Neural cell (in vitro differentiated cells): Measurements from ENCODE around the gene SNAP29. TPM values are rescaled to one million over a fixed set of nuclear protein-coding genes. Genes with fewer than 3 reads are reported as not detected.

Experiments
- H2AFZ ChIP-seq: fragments of 200-600, 300-800 bp; sonication (generic), shearing (Covaris generic); 2 replicates; pipeline ENCODE4 v1.6.0; 2014; ENCODE audit warnings: low read depth, mild to moderate bottlenecking, antibody characterized with exemption, low read length, moderate library complexity
- H3F3A ChIP-seq: fragments of 200-600 bp; shearing (Covaris generic); 2 replicates; pipeline ENCODE4 v1.6.1; 2016; ENCODE audit warnings: mild to moderate bottlenecking, moderate library complexity, mixed read lengths, antibody characterized with exemption, low read length; ENCODE audit not compliant: insufficient read depth, poor library complexity, severe bottlenecking
- H3K27ac ChIP-seq: fragments of 200-600, 300-800 bp; sonication (generic), shearing (Covaris generic); 2 replicates; pipeline ENCODE4 v1.5.1; 2014; ENCODE audit warnings: mild to moderate bottlenecking, low read length, moderate library complexity
- H3K27me3 ChIP-seq: fragments of 300-800, 200-600 bp; sonication (generic), shearing (Covaris generic); 2 replicates; pipeline ENCODE4 v1.6.0; 2014; ENCODE audit warnings: mild to moderate bottlenecking, low read depth, low read length, moderate library complexity; ENCODE audit not compliant: insufficient read depth
- H3K36me3 ChIP-seq: fragments of 300-800, 200-600 bp; sonication (generic), shearing (Covaris generic); 2 replicates; pipeline ENCODE4 v1.5.1; 2014; ENCODE audit warnings: mild to moderate bottlenecking, antibody characterized with exemption, low read length, moderate library complexity; ENCODE audit not compliant: insufficient read depth
- H3K4me2 ChIP-seq: fragments of 300-800, 200-600 bp; sonication (generic), shearing (Covaris generic); 2 replicates; pipeline ENCODE4 v1.6.0; 2014; ENCODE audit warnings: mild to moderate bottlenecking, low read length
- H3K4me3 ChIP-seq: fragments of 300-800, 200-600 bp; sonication (generic), shearing (Covaris generic); 2 replicates; pipeline ENCODE4 v1.5.1; 2014; ENCODE audit warnings: mild to moderate bottlenecking, low read length, moderate library complexity
- H3K79me2 ChIP-seq: fragments of 200-600 bp; shearing (Covaris generic); replicated peaks from 2 replicates; pipeline ENCODE4 v1.6.0; 2014; ENCODE audit warnings: mild to moderate bottlenecking, low read length, moderate library complexity; ENCODE audit not compliant: insufficient read depth
- H3K9ac ChIP-seq: fragments of 300-800, 200-600 bp; sonication (generic), shearing (Covaris generic); 2 replicates; pipeline ENCODE4 v1.6.1; 2016; ENCODE audit warnings: mild to moderate bottlenecking, low read length, mixed read lengths
- H3K9me2 ChIP-seq: fragments of 200-600 bp; shearing (Covaris generic); 2 replicates; pipeline ENCODE4 v1.6.1; 2016; ENCODE audit warnings: mild to moderate bottlenecking, low read length, mixed read lengths; ENCODE audit not compliant: insufficient read depth
- H3K9me3 ChIP-seq: fragments of 200-600, 300-800 bp; sonication (generic), shearing (Covaris generic); 2 replicates; pipeline ENCODE4 v1.6.1; 2016; ENCODE audit warnings: mild to moderate bottlenecking, mixed run types, low read length, moderate library complexity, mixed read lengths
- H4K20me1 ChIP-seq: fragments of 200-600 bp; shearing (Covaris generic); 2 replicates; pipeline ENCODE4 v1.6.1; 2016; ENCODE audit warnings: mild to moderate bottlenecking, mixed run types; ENCODE audit not compliant: insufficient read depth
- CTCF ChIP-seq: fragments of 450-650 bp; IDR thresholded peaks from 2 replicates; pipeline ENCODE4 v1.5.1; 2014; ENCODE audit warnings: antibody characterized with exemption, mild to moderate bottlenecking, moderate library complexity; ENCODE audit not compliant: poor library complexity, severe bottlenecking
- EP300 ChIP-seq: fragments of 450-650 bp; conservative IDR thresholded peaks from 2 replicates; pipeline ENCODE4 v1.6.1; 2014; ENCODE audit warnings: antibody characterized with exemption, mild to moderate bottlenecking, moderate library complexity; ENCODE audit not compliant: poor library complexity, severe bottlenecking
- EZH2 ChIP-seq: fragments of 200-600, 300-800 bp; shearing (Covaris generic), sonication (generic); IDR thresholded peaks from 2 replicates; pipeline ENCODE4 v1.6.1; 2014; ENCODE audit warnings: antibody characterized with exemption, low read length, borderline replicate concordance, mild to moderate bottlenecking; ENCODE audit not compliant: insufficient read depth, poor library complexity, severe bottlenecking
- MXI1 ChIP-seq: fragments of 450-650 bp; conservative IDR thresholded peaks from 2 replicates; pipeline ENCODE4 v1.6.1; 2014; ENCODE audit warnings: antibody characterized with exemption, mild to moderate bottlenecking; ENCODE audit not compliant: poor library complexity, severe bottlenecking
- POLR2AphosphoS5 ChIP-seq: IDR thresholded peaks from 2 replicates; pipeline ENCODE4 v1.6.1; 2012
- RAD21 ChIP-seq: fragments of 450-650 bp; conservative IDR thresholded peaks from 2 replicates; pipeline ENCODE4 v1.6.1; 2014; ENCODE audit warnings: antibody characterized with exemption, mild to moderate bottlenecking, moderate library complexity
- SMC3 ChIP-seq: fragments of 450-650 bp; conservative IDR thresholded peaks from 2 replicates; pipeline ENCODE4 v1.6.1; 2014; ENCODE audit warnings: antibody characterized with exemption, mild to moderate bottlenecking, moderate library complexity; ENCODE audit not compliant: poor library complexity
- TAF1 ChIP-seq: IDR thresholded peaks from 2 replicates; pipeline ENCODE4 v1.6.1; 2012; ENCODE audit warnings: low read depth
- polyA plus RNA-seq: library from polyadenylated mRNA; depleted of rRNA; stranded (reverse); fragments of >200 nt; gene quantifications from 2 replicates; pipeline ENCODE4 v1.2.3, GENCODE V29; 2014
- TF ChIP-seq, protein P1 (sequence below): IDR thresholded peaks from 2 replicates; pipeline ENCODE4 v1.6.1; 2012; ENCODE audit warnings: borderline replicate concordance

Gene SNAP29
- polyA plus RNA-seq, 1 donor from 2014 or later = 7.0 TPM

DNA sequence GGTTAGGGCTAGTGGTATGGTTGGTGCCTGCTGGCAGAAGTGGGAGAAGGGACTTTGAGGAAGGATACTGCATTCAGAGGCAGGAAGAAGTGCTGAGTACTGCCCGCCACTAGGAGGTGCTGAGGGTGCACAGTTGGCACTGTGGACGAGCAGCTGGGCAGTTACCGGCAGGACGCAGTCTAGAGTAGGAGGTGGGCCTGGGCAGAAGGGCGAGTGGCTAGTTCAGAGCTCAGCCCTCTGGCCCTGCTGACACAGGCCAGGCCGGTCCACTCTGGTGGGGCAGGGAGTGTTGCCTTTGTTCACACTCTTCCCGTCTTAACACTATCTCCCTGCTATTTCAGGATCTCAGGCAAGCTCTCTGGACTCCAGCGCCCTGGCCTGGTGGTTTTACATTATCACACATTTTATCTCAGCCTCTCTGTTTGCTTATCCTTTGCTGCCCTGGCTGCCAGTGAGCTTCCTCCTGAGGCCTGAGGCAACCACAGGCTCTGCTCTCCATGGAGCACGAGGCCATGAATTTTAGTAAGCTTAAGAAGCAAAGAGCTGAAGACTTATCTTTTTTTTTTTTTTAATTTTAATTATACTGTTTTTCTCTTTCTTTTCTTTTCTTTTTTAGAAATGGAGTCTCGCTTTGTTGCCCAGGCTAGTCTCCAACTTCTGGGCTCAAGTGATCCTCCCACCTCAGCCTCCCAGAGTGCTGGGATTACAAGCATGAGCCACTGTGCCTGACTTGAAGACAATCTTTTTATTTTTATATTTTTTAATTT is 26.9 kb downstream of the SNAP29 start:
- TF ChIP-seq CTCF = peak; percentile 68
- no peak for TF ChIP-seq EP300
- TF ChIP-seq RAD21 = peak; percentile 67
- no peak for TF ChIP-seq TAF1
- TF ChIP-seq SMC3 = peak; percentile 68
- TF ChIP-seq POLR2AphosphoS5 = no peak
- no peak for TF ChIP-seq MXI1
- TF ChIP-seq, protein P1, sequence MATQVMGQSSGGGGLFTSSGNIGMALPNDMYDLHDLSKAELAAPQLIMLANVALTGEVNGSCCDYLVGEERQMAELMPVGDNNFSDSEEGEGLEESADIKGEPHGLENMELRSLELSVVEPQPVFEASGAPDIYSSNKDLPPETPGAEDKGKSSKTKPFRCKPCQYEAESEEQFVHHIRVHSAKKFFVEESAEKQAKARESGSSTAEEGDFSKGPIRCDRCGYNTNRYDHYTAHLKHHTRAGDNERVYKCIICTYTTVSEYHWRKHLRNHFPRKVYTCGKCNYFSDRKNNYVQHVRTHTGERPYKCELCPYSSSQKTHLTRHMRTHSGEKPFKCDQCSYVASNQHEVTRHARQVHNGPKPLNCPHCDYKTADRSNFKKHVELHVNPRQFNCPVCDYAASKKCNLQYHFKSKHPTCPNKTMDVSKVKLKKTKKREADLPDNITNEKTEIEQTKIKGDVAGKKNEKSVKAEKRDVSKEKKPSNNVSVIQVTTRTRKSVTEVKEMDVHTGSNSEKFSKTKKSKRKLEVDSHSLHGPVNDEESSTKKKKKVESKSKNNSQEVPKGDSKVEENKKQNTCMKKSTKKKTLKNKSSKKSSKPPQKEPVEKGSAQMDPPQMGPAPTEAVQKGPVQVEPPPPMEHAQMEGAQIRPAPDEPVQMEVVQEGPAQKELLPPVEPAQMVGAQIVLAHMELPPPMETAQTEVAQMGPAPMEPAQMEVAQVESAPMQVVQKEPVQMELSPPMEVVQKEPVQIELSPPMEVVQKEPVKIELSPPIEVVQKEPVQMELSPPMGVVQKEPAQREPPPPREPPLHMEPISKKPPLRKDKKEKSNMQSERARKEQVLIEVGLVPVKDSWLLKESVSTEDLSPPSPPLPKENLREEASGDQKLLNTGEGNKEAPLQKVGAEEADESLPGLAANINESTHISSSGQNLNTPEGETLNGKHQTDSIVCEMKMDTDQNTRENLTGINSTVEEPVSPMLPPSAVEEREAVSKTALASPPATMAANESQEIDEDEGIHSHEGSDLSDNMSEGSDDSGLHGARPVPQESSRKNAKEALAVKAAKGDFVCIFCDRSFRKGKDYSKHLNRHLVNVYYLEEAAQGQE = no peak
- no peak for TF ChIP-seq EZH2

DNA sequence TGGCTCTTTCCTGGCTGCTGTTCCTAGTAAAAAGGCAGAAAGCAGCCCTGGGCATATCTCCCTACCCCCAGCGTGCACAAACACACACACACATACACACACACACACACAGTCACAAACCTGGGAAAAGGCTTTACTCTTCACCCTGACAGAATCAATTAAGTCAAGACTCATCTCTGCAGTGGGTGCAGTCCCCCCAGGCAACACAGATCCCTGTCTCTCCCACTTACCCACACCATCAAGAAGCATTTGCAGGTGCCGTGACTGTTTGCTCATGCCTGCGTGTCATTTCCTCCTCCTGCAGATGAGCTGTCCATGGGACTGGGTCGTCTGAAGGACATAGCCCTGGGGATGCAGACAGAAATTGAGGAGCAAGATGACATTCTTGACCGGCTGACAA is 28.6 kb downstream of the SNAP29 start:
- Histone ChIP-seq H3K4me3 (no peak overlapping the region), H3K27me3 (no peaks in the 10 kb centered on the region), H2AFZ (no peak overlapping the region), H3K9ac (no peak overlapping the region), H3K79me2 (no peaks in the 10 kb centered on the region), H3K4me2 (no peak overlapping the region), H3K36me3 (peaks cover 2% of the 10 kb centered on the region), H4K20me1 (no peaks in the 10 kb centered on the region), H3K9me3 (no peaks in the 10 kb centered on the region), H3K27ac (no peak overlapping the region), H3F3A (no peaks in the 10 kb centered on the region), H3K9me2 (no peaks in the 10 kb centered on the region)
- TF ChIP-seq POLR2AphosphoS5 (no peak), RAD21 (no peak), EZH2 (no peak)

More for the DNA sequence above, 26.9 kb downstream of the SNAP29 start:
- Histone ChIP-seq H4K20me1 (no peaks in the 10 kb centered on the region), H2AFZ (no peak overlapping the region), H3K4me2 (no peak overlapping the region), H3K4me3 (no peak overlapping the region), H3K9me3 (no peaks in the 10 kb centered on the region), H3K36me3 (peaks cover 5% of the 10 kb centered on the region), H3K27ac (no peak overlapping the region), H3K9ac (no peak overlapping the region), H3F3A (no peaks in the 10 kb centered on the region), H3K27me3 (no peaks in the 10 kb centered on the region), H3K79me2 (no peaks in the 10 kb centered on the region), H3K9me2 (no peaks in the 10 kb centered on the region)
